ENCODE measurements around the gene SNUPN. TPM values are rescaled to one million over a fixed set of nuclear protein-coding genes. Genes with fewer than 3 reads are reported as not detected.

The SNUPN gene
- total and polyA plus RNA-seq, 2 of the 8 experiments (the other 6 are each of a cell fraction or from before 2014, with no cell fraction given), result 13.3 to 28.2 TPM

GRCh38 chr15:75606026-75606425 is 19.5 kb downstream of the SNUPN start:
- H3K23ac ChIP-seq (ENCODE audit: insufficient read length), result no peak overlapping the region
- peaks cover 7 to 28% (median 19%) of the 10 kb centered on the region in 4 experiments for H3K36me3 ChIP-seq (ENCODE audit: control insufficient read depth in 2 of 4, insufficient read depth in 4 of 4, low read length in 3 of 4)
- no peak overlapping the region for H4K8ac ChIP-seq (ENCODE audit: extremely low read depth, insufficient read depth, low read length)
- H2AK5ac ChIP-seq (ENCODE audit: low read depth, low read length), result no peak overlapping the region
- no peak overlapping the region for H4K91ac ChIP-seq (replicated peaks; ENCODE audit: insufficient read length, low read length)
- POLR2A ChIA-PET (ENCODE audit: partially characterized antibody), result interaction anchor here (1.0 kb wide), 1 partner anchor 32 kb away, joined by 3 read pairs; no protein-coding TSS in a partner anchor
- H2BK5ac ChIP-seq (ENCODE audit: low read depth, low read length), result no peak overlapping the region
- peak overlapping the region; percentile 46 for H3K56ac ChIP-seq (replicated peaks; ENCODE audit: insufficient read length, low read depth, low read length)
- H3K27ac ChIP-seq (ENCODE audit: low read depth, low read length), result no peak overlapping the region
- H3K79me2 ChIP-seq (ENCODE audit: control insufficient read depth in 1 of 2, insufficient read depth in 2 of 2, low read length in 2 of 2), result no peaks in the 10 kb centered on the region
- no peak overlapping the region for H2BK120ac ChIP-seq (replicated peaks; ENCODE audit: low read depth, low read length)
- no peaks in the 10 kb centered on the region for H4K20me1 ChIP-seq (replicated peaks in 1 of 2; ENCODE audit: control insufficient read depth in 1 of 2, insufficient read depth in 2 of 2, low read length in 2 of 2)
- H3K23me2 ChIP-seq (ENCODE audit: low read depth, low read length), result no peaks in the 10 kb centered on the region
- no peak overlapping the region for H2BK12ac ChIP-seq (ENCODE audit: low read depth, low read length)
- H3K4ac ChIP-seq (replicated peaks; ENCODE audit: insufficient read length, low read depth, low read length), result no peak overlapping the region
- no peak overlapping the region for H4K5ac ChIP-seq (ENCODE audit: insufficient read length, low read depth, low read length)
- no peak for FAIRE-seq
- H3K4me3 ChIP-seq (ENCODE audit: extremely low read depth in 1 of 4, insufficient read depth in 2 of 4, low read depth in 3 of 4, low read length in 4 of 4), result no peak overlapping the region
- no peak overlapping the region for H3K14ac ChIP-seq (ENCODE audit: insufficient read length)
- no peak overlapping the region for H3K4me2 ChIP-seq (ENCODE audit: insufficient read depth in 1 of 2, low read depth in 2 of 2, low read length in 2 of 2)
- H2AFZ ChIP-seq (ENCODE audit: low read length), result no peak overlapping the region
- no peak overlapping the region for H3K18ac ChIP-seq (ENCODE audit: extremely low read depth, low read length)
- no peak for DNase-seq (ENCODE audit: low read depth in 1 of 2, low spot score in 2 of 2)
- H3K4me1 ChIP-seq (replicated peaks in 1 of 4; ENCODE audit: control insufficient read depth in 3 of 4, insufficient read depth in 4 of 4, low read length in 3 of 4), result no peaks in the 10 kb centered on the region
- H3K27me3 ChIP-seq (replicated peaks in 1 of 4; ENCODE audit: control insufficient read depth in 3 of 4, extremely low read depth in 1 of 4, insufficient read depth in 3 of 4, low read length in 3 of 4), result no peaks in the 10 kb centered on the region
- CTCF ChIA-PET (ENCODE audit: partially characterized antibody), result interaction anchor here (1.2 to 5.7 kb wide), 2 partner anchors 9 to 14 kb away, joined by 3 to 35 read pairs; no protein-coding TSS in a partner anchor
- H3K9ac ChIP-seq (replicated peaks in 1 of 4; ENCODE audit: extremely low read depth in 1 of 4, low read depth in 3 of 4, low read length in 3 of 4), result no peak overlapping the region
- no peaks in the 10 kb centered on the region for H3K79me1 ChIP-seq (ENCODE audit: low read depth, low read length)
- 94% methylated on average over 8 of the region's 8 CpGs; no CpG with 5 or more reads in 1 of the 2 experiments for WGBS, 2 experiments (ENCODE audit: extremely low coverage in 1 of 2, insufficient coverage in 1 of 2, insufficient read length in 1 of 2, insufficient replicate concordance in 2 of 2, low coverage in 1 of 2, low lambda C conversion rate in 2 of 2, missing lambda C conversion rate in 1 of 2)
- no peak overlapping the region for H2BK20ac ChIP-seq (ENCODE audit: low read length)
- no peaks in the 10 kb centered on the region for H3K9me3 ChIP-seq (ENCODE audit: insufficient read depth in 2 of 2, low read depth in 1 of 2, low read length in 1 of 2)
- H2BK15ac ChIP-seq (ENCODE audit: low read length), result no peak overlapping the region
- TF ChIP-seq JUND (IDR thresholded peaks at IDR 0.05; ENCODE audit: low read length) (no peak), TAF7 (optimal IDR thresholded peaks at IDR 0.05; ENCODE audit: borderline replicate concordance, low read depth, low read length) (no peak), SP2 (IDR thresholded peaks at IDR 0.05; ENCODE audit: low read length) (no peak), E2F6 (IDR thresholded peaks at IDR 0.05) (no peak), POLR2AphosphoS5 (IDR thresholded peaks at IDR 0.05; ENCODE audit: low read depth, low read length) (no peak), NANOG (IDR thresholded peaks at IDR 0.05; ENCODE audit: insufficient read depth, low read depth, low read length, poor library complexity, severe bottlenecking) (no peak), FOSL1 (IDR thresholded peaks at IDR 0.05; ENCODE audit: insufficient read depth, low read depth, low read length) (no peak), JUN (IDR thresholded peaks at IDR 0.05; ENCODE audit: low read depth, low read length) (no peak), EP300 (IDR thresholded peaks at IDR 0.05; ENCODE audit: borderline replicate concordance in 1 of 2, low read depth in 2 of 2, low read length in 2 of 2) (no peak), CEBPB (IDR thresholded peaks at IDR 0.05; ENCODE audit: low read depth, low read length) (no peak), CREB1 (IDR thresholded peaks at IDR 0.05) (no peak), RFX5 (IDR thresholded peaks at IDR 0.05; ENCODE audit: borderline replicate concordance, low read depth, low read length) (no peak)

Data from H1 (cell line).